ENCODE data around the gene SNTB2.

The SNTB2 gene

DNA sequence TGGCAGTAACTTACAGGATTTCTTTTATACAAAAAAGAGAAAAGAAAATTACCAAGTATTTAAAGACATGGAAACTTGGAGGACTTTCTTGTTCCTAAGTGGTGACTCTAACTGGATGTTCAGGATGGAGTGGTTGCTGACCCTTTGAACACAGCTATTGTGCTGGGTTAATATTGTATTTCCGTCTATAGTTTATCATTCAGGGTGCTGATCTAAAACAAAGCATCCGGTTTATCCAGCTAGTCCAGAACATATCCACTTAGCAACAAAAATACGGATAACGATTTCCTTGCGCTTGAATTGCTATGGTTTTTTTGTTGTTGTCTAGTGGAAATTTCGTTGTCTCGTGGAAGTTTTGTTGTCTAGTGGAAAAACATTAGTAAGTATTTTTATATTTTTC is 38.2 kb downstream of the SNTB2 start:
- no peak overlapping the region for H3K4me3 ChIP-seq (ENCODE audit: control insufficient read depth, low read depth, low read length)
- no peak for DNase-seq (ENCODE audit: low read depth)
- TF ChIP-seq, protein P1, sequence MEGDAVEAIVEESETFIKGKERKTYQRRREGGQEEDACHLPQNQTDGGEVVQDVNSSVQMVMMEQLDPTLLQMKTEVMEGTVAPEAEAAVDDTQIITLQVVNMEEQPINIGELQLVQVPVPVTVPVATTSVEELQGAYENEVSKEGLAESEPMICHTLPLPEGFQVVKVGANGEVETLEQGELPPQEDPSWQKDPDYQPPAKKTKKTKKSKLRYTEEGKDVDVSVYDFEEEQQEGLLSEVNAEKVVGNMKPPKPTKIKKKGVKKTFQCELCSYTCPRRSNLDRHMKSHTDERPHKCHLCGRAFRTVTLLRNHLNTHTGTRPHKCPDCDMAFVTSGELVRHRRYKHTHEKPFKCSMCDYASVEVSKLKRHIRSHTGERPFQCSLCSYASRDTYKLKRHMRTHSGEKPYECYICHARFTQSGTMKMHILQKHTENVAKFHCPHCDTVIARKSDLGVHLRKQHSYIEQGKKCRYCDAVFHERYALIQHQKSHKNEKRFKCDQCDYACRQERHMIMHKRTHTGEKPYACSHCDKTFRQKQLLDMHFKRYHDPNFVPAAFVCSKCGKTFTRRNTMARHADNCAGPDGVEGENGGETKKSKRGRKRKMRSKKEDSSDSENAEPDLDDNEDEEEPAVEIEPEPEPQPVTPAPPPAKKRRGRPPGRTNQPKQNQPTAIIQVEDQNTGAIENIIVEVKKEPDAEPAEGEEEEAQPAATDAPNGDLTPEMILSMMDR (IDR thresholded peaks at IDR 0.05; ENCODE audit: control insufficient read depth, insufficient read depth, low read depth, low read length, missing control alignments) = no peak

DNA sequence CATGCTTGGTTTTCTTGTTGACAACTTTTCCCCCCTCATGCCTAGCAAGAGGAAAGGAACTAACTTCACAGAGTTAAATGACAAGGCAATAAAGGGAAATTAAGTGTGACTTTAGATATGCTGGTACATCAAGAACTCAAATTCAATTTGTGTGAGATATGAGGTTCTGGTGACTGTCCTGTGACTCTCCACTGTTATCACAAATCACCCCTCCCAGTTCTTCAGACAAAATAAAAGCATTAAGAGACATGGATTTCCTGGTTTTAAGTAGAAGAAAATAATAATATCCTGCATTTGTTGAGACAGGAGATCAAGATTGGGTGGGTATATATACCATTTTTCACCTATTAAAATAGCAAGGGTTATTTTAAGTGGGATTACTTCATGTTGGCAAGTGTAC is 46.2 kb downstream of the SNTB2 start:
- no peak for DNase-seq (ENCODE audit: low read depth)
- TF ChIP-seq, protein P1 (IDR thresholded peaks at IDR 0.05; ENCODE audit: control insufficient read depth, insufficient read depth, low read depth, low read length, missing control alignments) = no peak
- no peak overlapping the region for H3K4me3 ChIP-seq (ENCODE audit: control insufficient read depth, low read depth, low read length)

GRCh38 chr16:69234460-69234859 is 47.5 kb downstream of the SNTB2 start:
- TF ChIP-seq, protein P1 (IDR thresholded peaks at IDR 0.05; ENCODE audit: control insufficient read depth, insufficient read depth, low read depth, low read length, missing control alignments) = no peak
- H3K4me3 ChIP-seq (ENCODE audit: control insufficient read depth, low read depth, low read length) = no peak overlapping the region
- no peak for DNase-seq (ENCODE audit: low read depth)

DNA sequence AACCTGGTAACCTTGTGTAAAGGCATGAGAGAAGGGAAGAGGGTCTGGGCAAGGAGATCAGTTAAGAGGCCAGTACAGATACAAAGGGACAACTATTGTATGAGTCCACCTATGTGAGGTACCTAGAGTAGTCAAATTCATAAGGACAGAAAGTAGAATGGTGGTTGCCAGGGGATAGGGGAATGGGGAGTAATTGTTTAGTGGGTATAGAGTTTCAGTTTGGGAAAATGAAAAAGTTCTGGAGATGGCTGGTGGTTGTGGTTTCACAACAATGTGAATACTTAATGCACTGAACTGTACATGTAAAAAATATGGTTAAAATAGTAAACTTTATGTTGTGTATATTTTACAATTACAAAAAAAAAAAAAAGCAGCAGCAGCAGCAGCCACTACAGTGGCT is 49.4 kb downstream of the SNTB2 start:
- TF ChIP-seq, protein P1 (IDR thresholded peaks at IDR 0.05; ENCODE audit: control insufficient read depth, insufficient read depth, low read depth, low read length, missing control alignments) = no peak
- no peak overlapping the region for H3K4me3 ChIP-seq (ENCODE audit: control insufficient read depth, low read depth, low read length)
- DNase-seq (ENCODE audit: low read depth) = no peak

- TF ChIP-seq, protein P1 (IDR thresholded peaks at IDR 0.05; ENCODE audit: control insufficient read depth, insufficient read depth, low read depth, low read length, missing control alignments) = no peak
- no peak for DNase-seq (ENCODE audit: low read depth)
- no peak overlapping the region for H3K4me3 ChIP-seq (ENCODE audit: control insufficient read depth, low read depth, low read length)
Measured at GRCh38 chr16:69237296-69237695, 50.3 kb downstream of the SNTB2 start.

GRCh38 chr16:69239851-69240250 is 52.9 kb downstream of the SNTB2 start:
- TF ChIP-seq, protein P1 (IDR thresholded peaks at IDR 0.05; ENCODE audit: control insufficient read depth, insufficient read depth, low read depth, low read length, missing control alignments) = no peak
- no peak overlapping the region for H3K4me3 ChIP-seq (ENCODE audit: control insufficient read depth, low read depth, low read length)
- no peak for DNase-seq (ENCODE audit: low read depth)

DNA sequence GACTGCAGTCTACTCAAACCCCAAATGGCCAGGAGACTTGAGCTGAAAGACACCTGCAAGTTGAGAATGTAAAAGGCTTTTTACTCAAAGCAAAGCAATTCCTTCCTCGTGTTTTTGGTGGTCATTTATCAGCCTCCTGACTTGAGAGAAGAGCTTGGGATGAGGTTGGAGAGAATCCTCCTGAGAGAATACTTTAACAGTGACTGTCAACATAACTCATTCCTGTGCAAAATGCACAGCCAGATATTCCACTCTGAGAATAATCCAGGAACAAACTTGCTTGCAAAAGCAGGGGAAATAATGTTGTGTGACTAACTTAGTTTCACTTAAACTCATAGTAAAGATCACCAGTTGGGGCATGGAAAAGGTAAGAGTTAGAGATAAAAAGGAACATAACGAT is 53.4 kb downstream of the SNTB2 start:
- TF ChIP-seq, protein P1 (IDR thresholded peaks at IDR 0.05; ENCODE audit: control insufficient read depth, insufficient read depth, low read depth, low read length, missing control alignments) = no peak
- DNase-seq (ENCODE audit: low read depth) = no peak
- no peak overlapping the region for H3K4me3 ChIP-seq (ENCODE audit: control insufficient read depth, low read depth, low read length)
